HG02970 (cell line): ENCODE measurements around the gene ADAM8.
"Not testable (repeated sequence)": the region's sequence is repeated elsewhere in the genome, so short reads cannot be mapped to it uniquely, and the experiment has no call there.

Source experiments
- ATAC-seq: cut with Tn5 transposase; IDR thresholded peaks from one replicate; pipeline ENCODE4 v1.9.1; 2021; ENCODE audit warnings: mild to moderate bottlenecking, moderate library complexity, moderate number of reproducible peaks; ENCODE audit not compliant: unreplicated experiment, low FRiP score

Gene ADAM8

DNA sequence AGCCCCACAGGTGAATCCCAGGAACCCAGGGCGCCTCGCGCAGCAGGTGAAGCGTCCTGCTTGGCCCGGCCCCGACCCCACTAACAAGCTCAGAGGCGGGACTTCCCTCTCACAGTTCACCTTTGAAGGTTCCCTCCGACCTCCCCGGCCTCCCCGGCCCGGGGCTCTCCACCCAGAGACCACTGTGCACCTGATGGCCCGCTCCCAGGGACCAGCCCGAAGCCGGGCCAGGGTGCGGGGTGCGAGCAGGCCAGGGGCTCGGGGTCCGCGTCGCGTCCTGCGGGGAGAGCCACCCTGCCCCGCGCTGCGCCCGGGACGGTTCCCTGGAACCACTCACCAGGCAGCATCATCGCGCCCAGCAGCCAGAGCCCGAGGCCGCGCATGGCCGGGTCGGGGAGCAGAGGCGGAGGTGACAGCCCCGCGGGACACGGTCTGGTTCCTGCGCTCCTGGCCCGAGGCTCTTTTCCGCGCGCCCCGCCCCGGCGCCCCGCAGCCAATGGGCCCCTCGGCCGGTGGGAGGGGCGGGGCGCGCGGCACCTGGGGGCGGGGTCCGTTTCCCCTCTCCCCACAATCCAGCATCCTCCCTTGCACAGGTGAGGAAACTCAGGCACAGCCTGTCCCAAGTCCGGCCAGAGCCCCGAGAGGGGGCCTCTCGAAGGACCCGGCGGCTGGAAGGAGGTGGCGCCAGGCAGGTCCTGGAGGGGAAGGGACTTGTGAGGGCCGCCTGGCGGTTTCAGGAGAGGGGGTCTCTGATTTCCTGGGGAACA, at the start of gene ADAM8:
Gene ADAM8 (minus strand): TSS at position 434 of the 767 bp plus-strand sequence. CDS start 51 bp downstream, at position 383.
- peak; percentile 35 for ATAC-seq

DNA sequence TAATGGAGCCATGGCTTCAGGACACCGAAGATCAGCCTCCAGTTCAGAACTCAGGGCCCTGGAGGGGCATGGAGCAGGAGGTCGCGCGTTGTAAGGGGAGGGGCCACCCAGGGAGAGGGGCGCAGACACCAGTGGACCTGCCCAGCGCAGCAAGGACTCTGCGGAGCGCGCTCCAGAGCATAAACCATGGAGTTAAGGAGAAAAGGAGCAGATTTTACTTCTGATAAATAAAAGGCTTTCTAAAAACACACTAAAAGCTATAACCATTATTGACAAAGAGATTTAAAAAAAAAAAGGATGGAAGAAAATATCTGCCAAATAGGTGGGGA, 49.5 kb upstream of the ADAM8 start:
- no peak for ATAC-seq

DNA sequence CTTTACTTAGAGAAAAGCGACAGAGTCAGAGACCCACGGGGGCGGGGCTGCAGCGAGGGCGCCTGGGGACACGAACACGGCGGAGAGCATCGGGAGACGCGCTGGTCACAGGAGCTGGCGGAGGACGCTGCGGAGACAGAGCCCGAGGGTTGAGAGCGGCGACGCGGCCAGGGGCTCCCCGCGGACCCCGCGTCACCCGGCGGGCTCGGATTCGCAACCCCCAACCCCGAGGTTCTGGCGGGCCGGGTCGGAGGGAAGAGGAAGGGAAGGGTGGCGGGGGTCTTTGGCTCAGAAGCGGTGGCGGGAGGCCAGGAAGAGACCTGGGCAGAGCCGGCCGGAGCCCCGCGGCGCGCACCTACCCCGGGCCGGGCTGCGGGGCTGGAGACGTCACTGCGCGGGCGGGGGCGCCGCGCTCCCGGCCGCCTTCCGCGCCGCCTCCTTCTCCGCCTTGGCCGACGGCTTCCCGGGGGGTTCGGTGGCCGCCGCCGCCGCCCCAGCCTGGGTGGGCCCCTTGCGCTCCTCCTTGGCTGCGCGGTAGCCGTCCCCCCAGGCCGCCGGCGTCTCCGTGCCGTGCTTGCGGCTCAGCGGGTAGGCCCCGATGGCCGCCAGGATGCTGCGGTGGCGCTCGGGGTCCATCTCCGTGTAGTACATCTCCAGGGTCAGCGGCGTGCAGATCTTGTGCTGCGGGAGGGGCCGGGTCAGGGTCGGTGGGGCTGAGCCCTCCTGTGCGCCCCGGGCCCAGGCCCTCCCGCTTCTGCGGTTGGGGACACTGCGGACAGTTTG, 49.0 kb upstream of the ADAM8 start:
- ATAC-seq: no peak

DNA sequence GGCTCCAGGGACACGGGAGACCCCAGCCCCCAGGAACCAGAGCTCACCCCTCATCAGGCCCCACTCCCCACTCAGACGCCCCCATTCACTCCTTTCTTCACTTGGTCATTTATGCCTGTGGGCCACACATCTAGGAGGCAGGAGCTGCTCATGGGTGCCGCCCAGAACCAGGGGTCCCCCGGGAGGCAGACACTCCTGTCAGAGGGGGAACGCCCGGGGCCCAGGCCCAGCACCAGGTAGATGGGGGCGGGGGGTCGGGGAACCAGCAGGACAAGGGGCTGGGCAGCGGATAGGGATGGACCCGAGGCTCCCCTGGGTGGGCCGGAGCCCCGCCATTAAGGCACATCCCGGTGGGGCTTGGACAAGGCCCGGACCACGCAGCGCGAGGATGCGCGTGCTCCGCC, 48.2 kb upstream of the ADAM8 start:
- ATAC-seq: no peak

DNA sequence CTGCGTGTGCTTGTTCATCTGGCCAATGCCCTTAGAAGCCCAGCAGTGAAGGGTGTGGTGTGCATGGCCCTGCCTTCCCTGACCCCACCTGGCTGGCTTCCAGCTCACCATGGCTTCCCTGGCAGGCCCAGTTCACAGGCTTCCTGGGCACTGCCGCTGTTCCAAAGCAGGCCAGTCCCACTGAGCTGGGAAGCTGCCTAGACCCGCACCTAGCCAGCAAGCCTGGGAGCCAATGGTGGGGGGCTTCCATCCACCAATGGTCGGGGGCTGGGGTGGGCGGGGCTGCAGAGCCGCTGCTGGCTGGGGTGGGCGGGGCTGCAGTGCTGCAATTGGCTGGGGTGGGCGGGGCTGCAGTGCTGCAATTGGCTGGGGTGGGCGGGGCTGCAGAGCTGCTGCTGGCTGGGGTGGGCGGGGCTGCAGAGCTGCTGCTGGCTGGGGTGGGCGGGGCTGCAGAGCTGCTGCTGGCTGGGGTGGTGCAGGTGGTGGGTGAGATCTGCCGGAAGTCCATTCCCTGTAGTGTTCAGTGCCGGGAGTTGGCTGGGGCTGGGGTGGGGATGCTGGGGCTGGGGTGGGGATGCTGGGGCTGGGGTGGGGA, 47.6 kb upstream of the ADAM8 start:
- ATAC-seq: no peak

DNA sequence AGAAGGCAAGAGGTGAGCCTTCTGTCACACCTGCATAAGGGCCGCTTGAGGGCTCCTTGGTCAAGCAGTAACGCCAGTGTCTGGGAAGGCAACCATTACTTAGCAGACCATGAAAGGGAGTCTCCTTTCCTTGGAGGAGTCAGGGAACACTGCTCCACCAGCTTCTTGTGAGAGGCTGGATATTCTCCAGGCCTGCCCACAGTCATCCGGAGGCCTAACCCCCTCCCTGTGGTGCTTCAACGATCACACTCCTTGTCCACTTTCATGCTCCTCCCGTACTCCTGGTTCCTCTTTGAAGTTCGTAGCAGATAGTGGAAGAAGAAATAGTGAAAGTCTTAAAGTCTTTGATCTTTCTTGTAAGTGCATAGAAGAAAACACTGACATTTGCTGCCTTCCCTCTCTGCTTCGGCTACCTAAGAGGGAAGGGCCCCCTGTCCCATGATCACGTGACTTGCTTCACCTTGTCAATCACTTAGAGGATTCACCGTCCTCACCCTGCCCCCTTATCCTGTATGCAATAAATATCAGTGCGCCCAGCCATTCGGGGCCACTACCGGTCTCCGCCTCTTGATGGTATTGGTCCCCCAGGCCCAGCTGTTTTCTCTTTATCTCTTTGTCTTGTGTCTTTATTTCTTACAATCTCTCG, 45.5 kb upstream of the ADAM8 start:
- not testable (repeated sequence) for ATAC-seq

DNA sequence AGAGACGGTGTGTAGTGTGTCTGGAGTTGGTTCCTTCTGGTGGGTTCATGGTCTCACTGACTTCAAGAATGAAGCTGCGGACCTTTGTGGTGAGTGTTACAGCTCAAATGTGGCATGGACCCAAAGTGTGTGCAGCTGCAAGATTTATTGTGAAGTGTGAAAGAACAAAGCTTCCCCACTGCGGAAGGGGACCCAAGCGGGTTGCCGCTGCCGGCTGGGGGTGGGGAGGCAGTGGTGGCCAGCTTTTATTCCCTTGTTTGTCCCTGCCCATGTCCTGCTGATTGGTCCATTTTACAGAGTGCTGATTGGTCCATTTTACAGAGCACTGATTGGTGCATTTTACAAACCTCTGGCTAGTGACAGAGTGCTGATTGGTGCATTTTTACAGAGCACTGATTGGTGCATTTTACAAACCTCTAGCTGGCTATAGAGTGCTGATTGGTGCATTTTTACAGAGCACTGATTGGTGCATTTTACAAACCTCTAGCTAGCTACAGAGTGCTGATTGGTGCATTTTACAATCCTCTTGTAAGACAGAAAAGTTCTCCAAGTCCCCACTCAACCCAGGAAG, 44.3 kb upstream of the ADAM8 start:
- not testable (repeated sequence) for ATAC-seq

DNA sequence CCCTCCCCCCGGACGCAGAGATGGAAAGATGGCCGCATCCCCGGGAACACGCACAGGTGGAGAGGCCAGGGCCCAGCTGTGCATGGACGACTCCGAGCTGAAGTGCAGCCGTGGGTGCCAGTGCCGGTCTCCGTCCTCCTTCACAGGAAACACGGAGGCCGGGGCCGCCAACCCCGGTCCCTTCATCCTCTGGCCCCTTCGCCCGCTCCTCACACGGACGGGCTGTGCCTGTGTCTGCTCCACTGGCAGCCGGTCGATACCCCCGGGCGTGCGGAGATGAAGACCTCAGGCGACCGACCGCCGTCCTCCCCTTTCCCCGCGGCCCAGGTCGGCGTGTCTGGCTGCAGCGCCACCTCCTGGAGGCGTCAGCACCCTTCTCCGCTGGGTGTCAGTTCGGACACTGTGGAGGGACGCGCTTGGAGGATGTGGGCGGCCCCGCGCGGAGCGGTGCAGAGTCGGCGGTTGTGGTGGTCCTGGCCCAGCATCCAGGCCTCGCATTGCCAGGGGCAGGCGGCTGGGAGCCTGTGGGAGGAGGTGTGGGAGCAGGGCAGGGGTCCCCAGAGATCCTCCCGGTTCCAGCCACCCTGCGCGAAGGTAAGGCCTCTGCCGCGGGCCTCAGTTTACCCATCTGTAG, 41.9 kb upstream of the ADAM8 start:
- no peak for ATAC-seq

DNA sequence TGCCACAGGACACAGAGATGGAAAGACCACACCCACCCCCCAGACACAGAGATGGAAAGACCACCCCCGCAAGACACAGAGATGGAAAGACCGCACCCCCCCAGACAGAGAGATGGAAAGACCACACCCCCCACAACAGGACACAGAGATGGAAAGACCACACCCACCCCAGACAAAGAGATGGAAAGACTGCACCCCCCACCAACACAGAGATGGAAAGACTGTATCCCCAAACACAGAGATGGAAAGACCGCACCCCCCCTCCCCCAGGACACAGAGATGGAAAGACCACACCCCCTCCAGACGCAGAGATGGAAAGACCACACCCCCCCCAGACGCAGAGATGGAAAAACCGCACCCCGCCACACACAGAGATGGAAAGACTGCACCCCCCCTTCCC, 40.1 kb upstream of the ADAM8 start:
- ATAC-seq: no peak

DNA sequence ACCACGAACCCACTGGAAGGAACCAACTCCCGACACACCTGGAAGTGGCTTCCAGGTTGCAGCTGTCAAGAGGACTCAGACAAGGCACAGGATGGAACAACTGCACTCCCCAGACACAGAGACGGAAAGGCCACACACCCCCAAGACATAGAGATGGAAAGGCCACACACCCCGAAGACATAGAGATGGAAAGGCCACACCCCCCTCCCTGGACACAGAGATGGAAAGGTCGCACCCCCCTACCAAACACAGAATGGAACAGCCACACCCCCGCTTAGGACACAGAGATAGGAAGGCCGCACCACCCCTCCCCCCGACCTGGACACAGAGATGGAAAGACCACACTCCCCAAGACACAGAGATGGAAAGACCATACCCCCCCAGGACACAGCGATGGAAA, 39.6 kb upstream of the ADAM8 start:
- no peak for ATAC-seq

DNA sequence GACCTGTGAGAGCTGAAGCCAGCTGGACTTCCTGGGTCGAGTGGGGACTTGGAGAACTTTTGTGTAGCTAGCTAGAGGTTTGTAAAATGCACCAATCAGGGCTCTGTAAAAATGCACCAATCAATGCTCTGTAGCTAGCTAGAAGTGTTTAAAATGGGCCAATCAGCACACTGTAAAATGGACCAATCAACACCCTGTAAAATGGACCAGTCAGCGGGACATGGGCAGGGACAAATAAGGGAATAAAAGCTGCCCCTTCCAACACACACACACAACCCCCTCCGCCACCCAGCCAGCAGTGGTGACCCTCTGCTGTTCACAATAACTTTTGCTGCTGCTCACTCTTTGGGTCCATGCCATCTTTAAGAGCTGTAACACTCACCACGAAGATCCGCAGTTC, 39.2 kb upstream of the ADAM8 start:
- no peak for ATAC-seq

DNA sequence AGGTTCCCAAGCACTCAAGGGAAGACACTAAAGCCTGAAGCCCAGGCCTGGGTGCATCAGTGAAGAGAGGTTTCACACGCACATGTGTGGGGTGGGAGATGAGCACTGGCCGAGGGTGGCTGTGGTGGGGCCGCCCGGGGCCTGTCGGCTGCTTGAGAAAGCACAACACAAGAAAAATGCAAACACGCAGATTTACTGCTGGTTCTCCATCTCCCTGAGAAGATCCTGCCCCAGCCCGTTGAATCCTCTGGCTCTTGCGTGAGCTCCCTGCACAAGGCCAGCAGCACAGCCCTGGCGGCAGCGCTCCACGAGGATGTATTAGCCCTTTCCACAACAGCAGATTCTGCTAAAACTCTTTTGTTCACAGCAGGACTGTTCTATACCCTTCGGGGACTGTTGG, 38.2 kb upstream of the ADAM8 start:
- no peak for ATAC-seq

DNA sequence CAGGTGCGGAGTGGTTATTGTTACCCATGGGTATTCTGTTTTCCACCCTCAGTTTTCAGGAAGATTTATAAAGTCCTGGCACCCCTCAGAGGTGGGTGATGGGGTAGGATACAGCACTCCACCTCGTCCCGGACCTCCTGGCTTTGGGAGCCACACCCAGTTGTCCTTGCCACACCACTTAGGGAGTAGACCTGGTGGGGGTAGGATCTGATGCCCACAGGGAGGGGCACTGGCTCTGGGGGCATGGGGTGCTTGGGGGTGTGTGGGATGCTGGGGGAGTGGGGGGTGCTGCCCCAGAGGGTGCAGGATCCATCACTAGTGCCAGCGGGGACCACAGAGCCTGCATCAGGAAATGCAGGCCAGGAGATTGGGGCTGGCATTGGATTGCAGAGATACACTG, 36.5 kb upstream of the ADAM8 start:
- no peak for ATAC-seq

DNA sequence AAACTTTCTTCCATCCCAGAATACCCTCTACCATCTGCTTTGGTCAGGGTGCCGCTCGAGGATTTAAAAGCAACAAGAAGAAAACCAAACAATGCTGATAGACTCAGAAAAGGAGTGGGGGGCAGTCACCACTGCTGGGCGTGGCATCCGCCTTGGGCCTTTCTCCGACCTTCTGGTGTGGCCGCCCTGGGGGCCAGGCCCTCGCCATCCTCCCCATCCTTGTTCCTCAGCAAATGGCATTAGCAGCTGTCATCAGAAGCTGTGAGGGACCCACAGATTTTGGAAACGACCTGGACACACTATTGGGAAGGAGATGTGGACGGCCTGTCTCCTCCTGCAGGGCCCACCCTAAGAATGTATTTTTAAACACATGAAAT, 36.1 kb upstream of the ADAM8 start:
- no peak for ATAC-seq

DNA sequence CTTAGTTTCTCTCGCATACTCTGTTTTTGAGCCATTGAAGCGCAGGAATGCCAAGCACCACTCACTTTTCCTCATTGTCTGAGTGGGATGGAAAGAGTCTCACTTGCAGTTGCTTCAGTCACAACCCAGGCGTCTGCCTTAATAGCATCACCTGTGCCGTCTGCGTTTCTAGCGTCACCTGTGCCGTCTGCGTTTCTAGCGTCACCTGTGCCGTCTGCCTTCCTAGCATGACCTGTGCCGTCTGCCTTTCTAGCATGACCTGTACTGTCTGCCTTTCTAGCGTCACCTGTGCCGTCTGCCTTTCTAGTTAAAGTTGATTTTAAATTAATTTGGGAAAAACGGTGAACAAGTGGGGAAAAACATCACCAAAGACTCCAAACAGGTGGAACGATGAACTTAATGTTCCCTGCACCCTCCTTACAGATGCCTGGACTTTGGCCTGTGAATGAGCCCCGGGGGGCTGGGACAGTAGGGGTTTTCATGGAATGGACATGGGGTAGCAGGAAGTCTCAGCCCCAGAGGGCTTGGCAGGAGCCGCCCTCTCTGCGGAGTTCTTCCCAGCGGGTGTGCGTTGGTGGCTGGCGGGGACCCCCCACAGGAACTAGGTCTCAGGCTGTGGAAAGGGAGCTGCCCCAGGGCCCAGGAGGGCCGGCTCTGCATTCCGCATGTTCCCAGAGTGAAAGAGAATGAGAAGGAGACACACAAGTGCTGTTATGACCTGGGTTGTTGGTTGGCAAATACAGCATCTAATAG, 35.5 kb upstream of the ADAM8 start:
- ATAC-seq: no peak

DNA sequence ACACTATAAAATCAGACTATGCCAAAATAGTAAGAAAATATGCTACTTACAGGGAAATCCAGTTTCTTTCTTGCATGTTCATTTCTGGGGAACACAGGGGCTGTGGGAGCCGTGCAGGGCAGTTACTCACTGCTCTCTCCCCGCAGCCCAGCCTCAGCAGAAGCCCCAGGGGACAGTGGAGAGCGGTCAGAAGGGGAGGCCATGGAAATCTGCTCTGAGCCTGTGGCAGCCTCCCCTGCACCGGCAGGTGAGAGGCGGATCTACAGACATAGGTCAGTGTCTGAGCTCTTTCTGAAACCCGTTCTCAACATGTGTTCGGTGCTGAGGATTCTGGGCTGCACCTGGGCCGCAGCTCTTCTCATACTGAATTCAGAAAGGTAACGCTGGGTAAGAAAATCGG, 34.9 kb upstream of the ADAM8 start:
- ATAC-seq: no peak

DNA sequence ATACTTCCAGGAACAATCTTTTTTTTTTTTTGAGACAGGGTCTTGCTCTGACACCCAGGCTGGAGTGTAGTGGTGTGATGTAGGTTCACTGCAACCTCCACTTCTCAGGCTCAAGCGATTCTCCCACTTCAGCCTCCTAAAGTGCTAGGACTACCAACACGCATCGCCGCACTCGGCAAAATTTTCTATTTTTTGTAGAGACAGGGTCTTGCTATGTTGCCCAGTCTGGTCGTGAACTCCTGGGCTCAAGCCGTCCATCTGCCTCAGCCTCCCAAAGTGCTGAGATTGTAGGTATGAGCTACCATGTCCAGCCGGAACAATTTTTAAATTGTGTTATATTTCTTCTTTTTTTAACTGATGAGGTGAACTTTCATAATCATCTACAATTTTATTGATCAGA, 34.1 kb upstream of the ADAM8 start:
- no peak for ATAC-seq

DNA sequence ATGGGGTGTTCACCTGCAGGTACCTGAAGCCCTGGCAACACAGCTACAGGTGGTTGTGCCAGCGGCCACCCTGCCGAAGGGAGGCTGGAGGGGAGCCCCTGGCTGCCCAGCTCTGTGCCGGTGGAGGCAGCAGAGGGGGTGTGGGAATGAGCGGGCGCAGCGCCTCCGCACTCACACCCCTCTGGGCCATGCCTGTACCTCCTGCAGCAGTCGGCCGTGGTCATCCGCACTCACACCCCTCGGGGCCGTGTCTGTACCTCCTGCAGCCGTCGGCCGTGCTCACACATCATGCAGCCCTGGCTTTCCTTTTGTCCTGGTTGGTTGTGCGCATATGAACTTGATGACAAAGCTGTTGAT, 33.7 kb upstream of the ADAM8 start:
- no peak for ATAC-seq

DNA sequence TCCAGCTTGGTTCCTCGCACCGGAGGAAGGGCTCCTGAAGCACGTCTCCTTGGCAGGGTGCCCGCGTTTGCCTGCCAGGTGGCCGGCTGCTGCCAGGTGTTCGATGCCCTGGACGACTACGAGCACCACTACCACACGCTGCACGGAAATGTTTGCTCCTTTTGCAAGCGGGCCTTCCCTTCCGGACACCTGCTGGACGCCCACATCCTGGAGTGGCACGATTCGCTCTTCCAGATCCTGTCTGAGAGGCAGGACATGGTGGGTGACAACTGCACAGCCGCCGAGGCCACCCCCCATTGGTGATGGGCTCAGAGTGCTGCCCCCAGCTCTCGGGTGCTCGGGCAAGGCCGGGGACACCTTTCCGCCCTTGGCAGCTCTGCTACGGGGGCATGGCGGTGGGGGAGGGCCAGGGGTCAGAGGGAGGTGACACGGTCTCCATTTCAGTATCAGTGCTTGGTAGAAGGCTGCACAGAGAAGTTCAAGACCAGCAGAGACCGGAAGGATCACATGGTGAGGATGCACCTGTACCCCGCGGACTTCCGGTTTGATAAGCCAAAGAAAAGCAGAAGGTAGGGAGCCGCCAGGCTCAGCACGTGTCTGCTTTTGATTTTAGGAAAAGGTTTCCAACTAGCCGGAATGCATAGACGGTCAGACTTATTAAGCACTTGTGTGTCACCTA, 33.2 kb upstream of the ADAM8 start:
- ATAC-seq: no peak
